H1 (cell line): ENCODE data around the gene EMC10. TPM values are rescaled to one million over a fixed set of nuclear protein-coding genes. Genes with fewer than 3 reads are reported as not detected.

ENCODE experiments used
- CTCF ChIA-PET: fragments of 300-600 bp; sonication (Branson Sonifier 250); formaldehyde crosslinking; loops from one replicate; lab custom pipeline; 2021; ENCODE audit not compliant: partially characterized antibody; lab: Charles Lee
- POLR2A ChIA-PET: fragments of 300-600 bp; sonication (Branson Sonifier 250); formaldehyde crosslinking; loops from one replicate; lab custom pipeline; 2021; ENCODE audit warnings: inconsistent platforms; ENCODE audit not compliant: partially characterized antibody; lab: Charles Lee
- DNase-seq, 2 experiments: peaks; one replicate each; pipeline versions ENCODE4 v3.0.0 to v3.0.0-alpha.2; 2010 to 2022; ENCODE audit warnings: low spot score in 2 of 2, low read depth in 1 of 2, mixed read lengths in 1 of 2
- FAIRE-seq: peaks from 2 replicates; lab custom pipeline; 2011; peaks lifted over from hg19 to GRCh38; lab: Jason Lieb, UNC
- H2AFZ ChIP-seq: 2 replicates; pipeline ENCODE4 v1.8.1; 2012; ENCODE audit warnings: low read length, inconsistent platforms
- H2AK5ac ChIP-seq: 2 replicates; pipeline ENCODE4 v1.6.1; 2013; ENCODE audit warnings: low read depth, low read length
- H2BK120ac ChIP-seq: replicated peaks from 2 replicates; pipeline ENCODE3; 2013; ENCODE audit warnings: low read depth, low read length, inconsistent platforms
- H2BK12ac ChIP-seq: 2 replicates; pipeline ENCODE4 v1.6.1; 2013; ENCODE audit warnings: low read depth, low read length
- H2BK15ac ChIP-seq: 2 replicates; pipeline ENCODE4 v1.6.1; 2013; ENCODE audit warnings: low read length
- H2BK20ac ChIP-seq: 2 replicates; pipeline ENCODE4 v1.6.1; 2013; ENCODE audit warnings: low read length
- H2BK5ac ChIP-seq: 2 replicates; pipeline ENCODE4 v1.6.1; 2013; ENCODE audit warnings: low read depth, low read length
- H3K14ac ChIP-seq: 2 replicates; pipeline ENCODE4 v1.6.1; 2013; ENCODE audit warnings: inconsistent platforms; ENCODE audit not compliant: insufficient read length
- H3K18ac ChIP-seq: 2 replicates; pipeline ENCODE4 v1.6.1; 2013; ENCODE audit warnings: low read length; ENCODE audit errors: extremely low read depth
- H3K23ac ChIP-seq: 2 replicates; pipeline ENCODE4 v1.6.1; 2013; ENCODE audit warnings: inconsistent platforms; ENCODE audit not compliant: insufficient read length
- H3K23me2 ChIP-seq: 2 replicates; pipeline ENCODE4 v1.6.1; 2013; ENCODE audit warnings: low read depth, low read length
- H3K27ac ChIP-seq: 2 replicates; pipeline ENCODE4 v1.6.1; 2011; ENCODE audit warnings: low read depth, low read length, inconsistent platforms
- H3K27me3 ChIP-seq, 4 experiments: replicated peaks in 1 of 4; 1 replicate in 1 of 4; 2 replicates in 3 of 4; pipeline versions ENCODE4 v1.6.1 to v1.8.1; 2011 to 2013; ENCODE audit warnings: low read length in 3 of 4, mild to moderate bottlenecking in 3 of 4, inconsistent platforms in 2 of 4, mixed read lengths in 2 of 4, moderate library complexity in 1 of 4; ENCODE audit not compliant: control insufficient read depth in 3 of 4, insufficient read depth in 3 of 4; ENCODE audit errors: extremely low read depth in 1 of 4
- H3K36me3 ChIP-seq, 4 experiments: 2 replicates each; pipeline versions ENCODE4 v1.6.1 to v1.8.1; 2011 to 2013; ENCODE audit warnings: mild to moderate bottlenecking in 4 of 4, low read length in 3 of 4, moderate library complexity in 2 of 4, control low read depth in 1 of 4, inconsistent platforms in 1 of 4; ENCODE audit not compliant: insufficient read depth in 4 of 4, control insufficient read depth in 2 of 4
- H3K4ac ChIP-seq: replicated peaks from 2 replicates; pipeline ENCODE3; 2013; ENCODE audit warnings: low read length, low read depth, mixed read lengths, inconsistent platforms; ENCODE audit not compliant: insufficient read length
- H3K4me1 ChIP-seq, 4 experiments: replicated peaks in 1 of 4; 1 replicate in 1 of 4; 2 replicates in 3 of 4; pipeline versions ENCODE4 v1.6.1 to v1.8.1; 2011 to 2013; ENCODE audit warnings: low read length in 3 of 4, inconsistent platforms in 2 of 4, mixed read lengths in 1 of 4; ENCODE audit not compliant: insufficient read depth in 4 of 4, control insufficient read depth in 3 of 4
- H3K4me2 ChIP-seq, 2 experiments: 2 replicates each; pipeline versions ENCODE4 v1.6.1 to v1.8.1; 2011 to 2013; ENCODE audit warnings: low read depth in 2 of 2, low read length in 2 of 2, control low read depth in 1 of 2, inconsistent platforms in 1 of 2, mild to moderate bottlenecking in 1 of 2; ENCODE audit not compliant: insufficient read depth in 1 of 2
- H3K4me3 ChIP-seq, 4 experiments: fragments of 200-600, 300-600 bp in 1 of 4; sonication (generic), shearing (Covaris generic), sonication (Bioruptor Twin) in 1 of 4; 2 replicates each; pipeline versions ENCODE4 v1.5.1 to v1.8.1; 2011 to 2016; ENCODE audit warnings: low read length in 4 of 4, low read depth in 3 of 4, control low read depth in 2 of 4, inconsistent platforms in 2 of 4, mild to moderate bottlenecking in 2 of 4, mixed read lengths in 1 of 4, moderate library complexity in 1 of 4; ENCODE audit not compliant: insufficient read depth in 2 of 4; ENCODE audit errors: extremely low read depth in 1 of 4
- H3K56ac ChIP-seq: replicated peaks from 2 replicates; pipeline ENCODE3; 2013; ENCODE audit warnings: low read depth, mild to moderate bottlenecking, mixed read lengths, low read length, inconsistent platforms; ENCODE audit not compliant: insufficient read length
- H3K79me1 ChIP-seq: 2 replicates; pipeline ENCODE4 v1.6.1; 2013; ENCODE audit warnings: low read depth, low read length, control low read depth
- H3K79me2 ChIP-seq, 2 experiments: 2 replicates each; pipeline versions ENCODE4 v1.6.1 to v1.8.1; 2012 to 2013; ENCODE audit warnings: low read length in 2 of 2, mild to moderate bottlenecking in 2 of 2, inconsistent platforms in 1 of 2; ENCODE audit not compliant: insufficient read depth in 2 of 2, control insufficient read depth in 1 of 2
- H3K9ac ChIP-seq, 4 experiments: replicated peaks in 1 of 4; 1 replicate in 1 of 4; 2 replicates in 3 of 4; pipeline versions ENCODE4 v1.6.1 to v1.8.1; 2011 to 2013; ENCODE audit warnings: low read depth in 3 of 4, low read length in 3 of 4, control low read depth in 2 of 4, mild to moderate bottlenecking in 2 of 4, moderate library complexity in 2 of 4, inconsistent platforms in 1 of 4; ENCODE audit errors: extremely low read depth in 1 of 4
- H3K9me3 ChIP-seq, 2 experiments: 2 replicates each; pipeline versions ENCODE4 v1.6.1 to v1.8.1; 2012 to 2013; ENCODE audit warnings: mild to moderate bottlenecking in 2 of 2, moderate library complexity in 2 of 2, control low read depth in 1 of 2, inconsistent platforms in 1 of 2, low read depth in 1 of 2, low read length in 1 of 2, mixed read lengths in 1 of 2; ENCODE audit not compliant: insufficient read depth in 2 of 2
- H4K20me1 ChIP-seq, 2 experiments: replicated peaks in 1 of 2; 2 replicates each; pipeline versions ENCODE3 to v1.8.1; 2011 to 2013; ENCODE audit warnings: inconsistent platforms in 2 of 2, low read length in 2 of 2, mild to moderate bottlenecking in 1 of 2; ENCODE audit not compliant: insufficient read depth in 2 of 2, control insufficient read depth in 1 of 2
- H4K5ac ChIP-seq: 2 replicates; pipeline ENCODE4 v1.6.1; 2013; ENCODE audit warnings: low read length, low read depth, mixed read lengths, inconsistent platforms; ENCODE audit not compliant: insufficient read length
- H4K8ac ChIP-seq: 2 replicates; pipeline ENCODE4 v1.8.0; 2013; ENCODE audit warnings: mild to moderate bottlenecking, moderate library complexity, low read length, inconsistent platforms; ENCODE audit not compliant: insufficient read depth; ENCODE audit errors: extremely low read depth
- H4K91ac ChIP-seq: replicated peaks from 2 replicates; pipeline ENCODE3; 2013; ENCODE audit warnings: low read length, mixed read lengths, inconsistent platforms; ENCODE audit not compliant: insufficient read length
- BACH1 ChIP-seq: IDR thresholded peaks from 2 replicates; pipeline ENCODE4 v1.6.1; 2012; ENCODE audit warnings: low read length, improper control_type of control experiment
- BCL11A ChIP-seq, 2 experiments: IDR thresholded peaks; one replicate each; pipeline ENCODE4 v1.6.1; 2011; ENCODE audit warnings: low read depth in 2 of 2, low read length in 2 of 2, mild to moderate bottlenecking in 2 of 2
- CHD1 ChIP-seq: IDR thresholded peaks from 2 replicates; pipeline ENCODE4 v1.6.1; 2012; ENCODE audit warnings: low read depth, low read length, improper control_type of control experiment
- JUND ChIP-seq: IDR thresholded peaks from 2 replicates; pipeline ENCODE4 v1.6.1; 2011; ENCODE audit warnings: mild to moderate bottlenecking, improper control_type of control experiment, low read length
- MAFK ChIP-seq: IDR thresholded peaks from 2 replicates; pipeline ENCODE4 v1.6.1; 2012; ENCODE audit warnings: low read depth, mild to moderate bottlenecking, improper control_type of control experiment, low read length
- POU5F1 ChIP-seq: IDR thresholded peaks from 2 replicates; pipeline ENCODE4 v1.6.1; 2011; ENCODE audit warnings: low read depth, mild to moderate bottlenecking, low read length, moderate library complexity
- SIN3A ChIP-seq, 2 experiments: IDR thresholded peaks in 1 of 2; conservative IDR thresholded peaks in 1 of 2; 2 replicates each; pipeline ENCODE4 v1.6.1; 2011 to 2012; ENCODE audit warnings: low read length in 2 of 2, improper control_type of control experiment in 1 of 2, low read depth in 1 of 2, mild to moderate bottlenecking in 1 of 2
- ZNF274 ChIP-seq: IDR thresholded peaks from 2 replicates; pipeline ENCODE4 v1.7.0; 2012; ENCODE audit warnings: low read length, borderline replicate concordance; ENCODE audit errors: extremely low read depth
- WGBS, 2 experiments: shearing (Covaris generic) in 1 of 2; methylation state at CpG; one replicate each; pipeline versions ENCODE4 v1.1.6 to v1.1.7; 2013 to 2015; ENCODE audit warnings: low lambda C conversion rate in 2 of 2, mixed read lengths in 2 of 2, inconsistent platforms in 1 of 2, low coverage in 1 of 2, missing lambda C conversion rate in 1 of 2; ENCODE audit not compliant: insufficient replicate concordance in 2 of 2, insufficient coverage in 1 of 2, insufficient read length in 1 of 2; ENCODE audit errors: extremely low coverage in 1 of 2, missing lambda C conversion rate in 1 of 2; 5-methylcytosine and 5-hydroxymethylcytosine counted together
- polyA plus RNA-seq, 7 experiments: library from polyadenylated mRNA; depleted of rRNA in 3 of 7; stranded (reverse) in 5 of 7; unstranded in 2 of 7; fragments of >200 nt in 5 of 7; fragments of 200-250 nt in 2 of 7; gene quantifications; 1 replicate in 5 of 7; 2 replicates in 1 of 7; 4 replicates in 1 of 7; pipeline versions ENCODE4 v1.2.1 to v1.2.3, GENCODE V29; 2011 to 2013; ENCODE audit warnings: missing spikeins in 2 of 7, mixed read lengths in 2 of 7
- total RNA-seq: library from RNA; stranded (reverse); fragmentation: NEBNext Ultra II Directional; extraction: Animal tissue kit (Norgen Biotek cat#: 25700); gene quantifications from 2 replicates; pipeline ENCODE4 v1.2.1, GENCODE V29; 2021
- TF ChIP-seq, protein P1 (sequence below): IDR thresholded peaks from 2 replicates; pipeline ENCODE4 v1.6.1; 2012; ENCODE audit warnings: inconsistent platforms
- TF ChIP-seq, protein P2 (sequence below): IDR thresholded peaks from 2 replicates; pipeline ENCODE4 v1.6.1; 2011; ENCODE audit warnings: low read length, improper control_type of control experiment

Gene EMC10
- total and polyA plus RNA-seq, 2 of the 8 experiments (the other 6 are each of a cell fraction or from before 2014, with no cell fraction given), result 77.6 to 103 TPM

GRCh38 chr19:50505856-50506611 is 29.7 kb downstream of the EMC10 start:
- H2BK20ac ChIP-seq, result no peak overlapping the region

More at GRCh38 chr19:50505856-50506611, 29.7 kb downstream of the EMC10 start:
- no peaks in the 10 kb centered on the region; the same call in 1 of the 2 replicates for H3K79me1 ChIP-seq
- H3K23ac ChIP-seq, result no peak overlapping the region
- no peak overlapping the region for H2AFZ ChIP-seq
- no peak overlapping the region for H4K5ac ChIP-seq
- H3K4me2 ChIP-seq, result no peak overlapping the region
- H3K4me1 ChIP-seq, result peaks cover 0 to 3% (median 3%) of the 10 kb centered on the region in 4 experiments; a peak in 4 of 7 replicates
- no peaks in the 10 kb centered on the region; the same call in 1 of the 2 replicates for H3K23me2 ChIP-seq
- no peak overlapping the region for H3K14ac ChIP-seq
- peaks cover 0 to 18% (median 12%) of the 10 kb centered on the region in 4 experiments; a peak in 6 of 7 replicates for H3K27me3 ChIP-seq
- no peaks in the 10 kb centered on the region for H3K36me3 ChIP-seq
- FAIRE-seq (no peak), DNase-seq (no peak)
- peaks cover 0 to 1% of the 10 kb centered on the region in 2 experiments for H4K20me1 ChIP-seq
- TF ChIP-seq BACH1, result no peak
- no peak for TF ChIP-seq CHD1
- TF ChIP-seq, protein P1, sequence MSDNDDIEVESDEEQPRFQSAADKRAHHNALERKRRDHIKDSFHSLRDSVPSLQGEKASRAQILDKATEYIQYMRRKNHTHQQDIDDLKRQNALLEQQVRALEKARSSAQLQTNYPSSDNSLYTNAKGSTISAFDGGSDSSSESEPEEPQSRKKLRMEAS, result no peak
- TF ChIP-seq JUND, result no peak
- no peak for TF ChIP-seq MAFK
- TF ChIP-seq BCL11A (IDR thresholded peaks at IDR 0.05; ENCODE audit: low read depth in 2 of 2, low read length in 2 of 2), result no peak
- TF ChIP-seq SIN3A (conservative IDR thresholded peaks at IDR 0.05 in 1 of 2, IDR thresholded peaks at IDR 0.05 in 1 of 2; ENCODE audit: low read depth in 1 of 2, low read length in 2 of 2), result no peak
- TF ChIP-seq ZNF274, result no peak
- no peak for TF ChIP-seq POU5F1
- TF ChIP-seq, protein P2, sequence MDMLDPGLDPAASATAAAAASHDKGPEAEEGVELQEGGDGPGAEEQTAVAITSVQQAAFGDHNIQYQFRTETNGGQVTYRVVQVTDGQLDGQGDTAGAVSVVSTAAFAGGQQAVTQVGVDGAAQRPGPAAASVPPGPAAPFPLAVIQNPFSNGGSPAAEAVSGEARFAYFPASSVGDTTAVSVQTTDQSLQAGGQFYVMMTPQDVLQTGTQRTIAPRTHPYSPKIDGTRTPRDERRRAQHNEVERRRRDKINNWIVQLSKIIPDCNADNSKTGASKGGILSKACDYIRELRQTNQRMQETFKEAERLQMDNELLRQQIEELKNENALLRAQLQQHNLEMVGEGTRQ, result no peak
- H4K91ac ChIP-seq, result no peak overlapping the region
- ChIA-PET CTCF (interaction anchor here (1.4 kb wide), 1 partner anchor 9 kb away, joined by 3 read pairs; no protein-coding TSS in a partner anchor), POLR2A (no interaction called here)
- H3K4ac ChIP-seq, result no peak overlapping the region
- no peak overlapping the region for H2BK15ac ChIP-seq
- H3K9ac ChIP-seq, result no peak overlapping the region
- H3K79me2 ChIP-seq, result no peaks in the 10 kb centered on the region
- H3K56ac ChIP-seq, result no peak overlapping the region
- H3K4me3 ChIP-seq, result no peak overlapping the region
- no peak overlapping the region; the same call in 1 of the 2 replicates for H4K8ac ChIP-seq
- no peak overlapping the region for H3K18ac ChIP-seq
- H2AK5ac ChIP-seq, result no peak overlapping the region
- H3K27ac ChIP-seq, result no peak overlapping the region
- no peaks in the 10 kb centered on the region for H3K9me3 ChIP-seq
- no peak overlapping the region for H2BK120ac ChIP-seq
- WGBS, 2 experiments, result 92% methylated on average over 21 of the region's 30 CpGs; no CpG with 5 or more reads in 1 of the 2 experiments
- H2BK12ac ChIP-seq, result no peak overlapping the region
- no peak overlapping the region for H2BK5ac ChIP-seq
